ENCODE results near the gene ARHGAP26. TPM values are rescaled to one million over a fixed set of nuclear protein-coding genes. Genes with fewer than 3 reads are reported as not detected.

Gene ARHGAP26
- total RNA-seq, 1 experiment from 2014 or later: 65.5 TPM

DNA sequence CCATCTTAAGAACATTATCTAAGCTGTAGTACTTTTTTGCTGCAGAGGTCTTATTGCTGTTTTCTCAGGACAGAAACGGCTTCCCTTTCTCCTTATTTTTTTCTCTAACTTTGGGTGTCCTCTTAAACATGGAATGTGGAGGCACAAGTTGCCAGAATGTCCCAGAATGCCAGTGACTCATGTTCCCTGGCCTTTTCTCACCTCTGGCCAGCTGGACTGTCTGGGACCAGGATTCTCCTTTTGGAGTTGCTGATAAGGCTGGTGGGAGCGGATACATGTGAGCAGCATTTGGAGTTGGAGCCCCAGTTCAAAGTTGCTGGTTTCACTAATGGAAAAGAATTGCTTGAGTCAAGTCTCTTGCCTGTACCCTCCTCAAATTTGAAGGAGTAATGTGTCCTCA is 112.8 kb downstream of the ARHGAP26 start:
- in situ Hi-C loops (cut with HindIII; ENCODE audit: low pct_unique_long_range_greater_than_20kb, low sequenced_read_pairs): no loop called here
- no peak overlapping the region for H3K27ac ChIP-seq (ENCODE audit: low read length)
- no TSS peak for BruUV-seq (replicated peaks)
- ATAC-seq: no peak
- CTCF ChIA-PET: no interaction called here
- no peaks in the 10 kb centered on the region for H3K36me3 ChIP-seq (ENCODE audit: control insufficient read depth, insufficient read depth, low read length)
- DNase-seq (ENCODE audit: low read depth, low spot score): no peak
- intact Hi-C loops (cut with micrococcal nuclease; ENCODE audit: unreplicated experiment): no loop called here
- no peaks in the 10 kb centered on the region for H3K9me3 ChIP-seq (ENCODE audit: control insufficient read depth, insufficient read depth, low read depth, low read length)
- POLR2A ChIA-PET: no interaction called here
- TF ChIP-seq, protein P1, sequence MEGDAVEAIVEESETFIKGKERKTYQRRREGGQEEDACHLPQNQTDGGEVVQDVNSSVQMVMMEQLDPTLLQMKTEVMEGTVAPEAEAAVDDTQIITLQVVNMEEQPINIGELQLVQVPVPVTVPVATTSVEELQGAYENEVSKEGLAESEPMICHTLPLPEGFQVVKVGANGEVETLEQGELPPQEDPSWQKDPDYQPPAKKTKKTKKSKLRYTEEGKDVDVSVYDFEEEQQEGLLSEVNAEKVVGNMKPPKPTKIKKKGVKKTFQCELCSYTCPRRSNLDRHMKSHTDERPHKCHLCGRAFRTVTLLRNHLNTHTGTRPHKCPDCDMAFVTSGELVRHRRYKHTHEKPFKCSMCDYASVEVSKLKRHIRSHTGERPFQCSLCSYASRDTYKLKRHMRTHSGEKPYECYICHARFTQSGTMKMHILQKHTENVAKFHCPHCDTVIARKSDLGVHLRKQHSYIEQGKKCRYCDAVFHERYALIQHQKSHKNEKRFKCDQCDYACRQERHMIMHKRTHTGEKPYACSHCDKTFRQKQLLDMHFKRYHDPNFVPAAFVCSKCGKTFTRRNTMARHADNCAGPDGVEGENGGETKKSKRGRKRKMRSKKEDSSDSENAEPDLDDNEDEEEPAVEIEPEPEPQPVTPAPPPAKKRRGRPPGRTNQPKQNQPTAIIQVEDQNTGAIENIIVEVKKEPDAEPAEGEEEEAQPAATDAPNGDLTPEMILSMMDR (IDR thresholded peaks at IDR 0.05): no peak
- H3K4me3 ChIP-seq (ENCODE audit: low read depth in 2 of 2, low read length in 2 of 2): no peak overlapping the region
- H3K27me3 ChIP-seq (ENCODE audit: control insufficient read depth, insufficient read depth, low read length): no peaks in the 10 kb centered on the region
- H3K4me1 ChIP-seq (ENCODE audit: control insufficient read depth, insufficient read depth, low read length): peaks cover 26% of the 10 kb centered on the region

DNA sequence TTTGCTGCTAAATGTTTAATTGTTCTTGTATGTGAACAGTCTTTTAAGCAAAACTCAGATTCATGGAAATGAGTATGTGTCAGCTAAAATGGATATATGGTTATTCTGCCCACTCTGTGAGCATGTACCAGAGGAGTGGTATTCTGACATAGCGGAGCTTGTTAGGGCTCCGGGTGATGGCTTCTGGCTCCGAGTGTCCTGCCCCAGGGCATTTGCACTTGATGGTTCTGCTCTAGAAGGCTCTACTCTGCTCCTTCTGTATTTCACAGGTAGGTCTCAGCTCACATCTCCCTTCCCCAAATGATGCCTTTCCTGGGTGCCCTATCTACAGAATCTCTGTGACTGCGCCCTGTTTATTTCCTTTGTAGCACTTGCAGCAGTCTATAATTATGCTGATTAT is 113.3 kb downstream of the ARHGAP26 start:
- H3K27me3 ChIP-seq (ENCODE audit: control insufficient read depth, insufficient read depth, low read length): no peaks in the 10 kb centered on the region
- DNase-seq (ENCODE audit: low read depth, low spot score) (no peak), ATAC-seq (no peak)
- H3K4me1 ChIP-seq (ENCODE audit: control insufficient read depth, insufficient read depth, low read length): peaks cover 25% of the 10 kb centered on the region
- ChIA-PET POLR2A (no interaction called here), CTCF (interaction anchor here (1.6 kb wide), 1 partner anchor 166 kb away, joined by 8 read pairs; no protein-coding TSS in a partner anchor)
- no peaks in the 10 kb centered on the region for H3K36me3 ChIP-seq (ENCODE audit: control insufficient read depth, insufficient read depth, low read length)
- TF ChIP-seq TCF7L2 (IDR thresholded peaks at IDR 0.05; ENCODE audit: low read depth, low read length) (no peak), SIN3A (IDR thresholded peaks at IDR 0.05; ENCODE audit: borderline replicate concordance, insufficient read depth, low read depth, low read length) (no peak), POLR2AphosphoS5 (IDR thresholded peaks at IDR 0.05; ENCODE audit: low read depth, low read length) (no peak)
- TF ChIP-seq, protein P2, sequence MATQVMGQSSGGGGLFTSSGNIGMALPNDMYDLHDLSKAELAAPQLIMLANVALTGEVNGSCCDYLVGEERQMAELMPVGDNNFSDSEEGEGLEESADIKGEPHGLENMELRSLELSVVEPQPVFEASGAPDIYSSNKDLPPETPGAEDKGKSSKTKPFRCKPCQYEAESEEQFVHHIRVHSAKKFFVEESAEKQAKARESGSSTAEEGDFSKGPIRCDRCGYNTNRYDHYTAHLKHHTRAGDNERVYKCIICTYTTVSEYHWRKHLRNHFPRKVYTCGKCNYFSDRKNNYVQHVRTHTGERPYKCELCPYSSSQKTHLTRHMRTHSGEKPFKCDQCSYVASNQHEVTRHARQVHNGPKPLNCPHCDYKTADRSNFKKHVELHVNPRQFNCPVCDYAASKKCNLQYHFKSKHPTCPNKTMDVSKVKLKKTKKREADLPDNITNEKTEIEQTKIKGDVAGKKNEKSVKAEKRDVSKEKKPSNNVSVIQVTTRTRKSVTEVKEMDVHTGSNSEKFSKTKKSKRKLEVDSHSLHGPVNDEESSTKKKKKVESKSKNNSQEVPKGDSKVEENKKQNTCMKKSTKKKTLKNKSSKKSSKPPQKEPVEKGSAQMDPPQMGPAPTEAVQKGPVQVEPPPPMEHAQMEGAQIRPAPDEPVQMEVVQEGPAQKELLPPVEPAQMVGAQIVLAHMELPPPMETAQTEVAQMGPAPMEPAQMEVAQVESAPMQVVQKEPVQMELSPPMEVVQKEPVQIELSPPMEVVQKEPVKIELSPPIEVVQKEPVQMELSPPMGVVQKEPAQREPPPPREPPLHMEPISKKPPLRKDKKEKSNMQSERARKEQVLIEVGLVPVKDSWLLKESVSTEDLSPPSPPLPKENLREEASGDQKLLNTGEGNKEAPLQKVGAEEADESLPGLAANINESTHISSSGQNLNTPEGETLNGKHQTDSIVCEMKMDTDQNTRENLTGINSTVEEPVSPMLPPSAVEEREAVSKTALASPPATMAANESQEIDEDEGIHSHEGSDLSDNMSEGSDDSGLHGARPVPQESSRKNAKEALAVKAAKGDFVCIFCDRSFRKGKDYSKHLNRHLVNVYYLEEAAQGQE (IDR thresholded peaks at IDR 0.05; ENCODE audit: insufficient read depth in 1 of 2, low read depth in 2 of 2, low read length in 1 of 2): no peak
- TF ChIP-seq, protein P1 (IDR thresholded peaks at IDR 0.05): no peak
- H3K4me3 ChIP-seq (ENCODE audit: low read depth in 2 of 2, low read length in 2 of 2): no peak overlapping the region
- BruUV-seq (replicated peaks): no TSS peak
- in situ Hi-C loops (cut with HindIII; ENCODE audit: low pct_unique_long_range_greater_than_20kb, low sequenced_read_pairs): no loop called here
- no peak overlapping the region for H3K27ac ChIP-seq (ENCODE audit: low read length)
- no peaks in the 10 kb centered on the region for H3K9me3 ChIP-seq (ENCODE audit: control insufficient read depth, insufficient read depth, low read depth, low read length)
- intact Hi-C loops (cut with micrococcal nuclease; ENCODE audit: unreplicated experiment): no loop called here

DNA sequence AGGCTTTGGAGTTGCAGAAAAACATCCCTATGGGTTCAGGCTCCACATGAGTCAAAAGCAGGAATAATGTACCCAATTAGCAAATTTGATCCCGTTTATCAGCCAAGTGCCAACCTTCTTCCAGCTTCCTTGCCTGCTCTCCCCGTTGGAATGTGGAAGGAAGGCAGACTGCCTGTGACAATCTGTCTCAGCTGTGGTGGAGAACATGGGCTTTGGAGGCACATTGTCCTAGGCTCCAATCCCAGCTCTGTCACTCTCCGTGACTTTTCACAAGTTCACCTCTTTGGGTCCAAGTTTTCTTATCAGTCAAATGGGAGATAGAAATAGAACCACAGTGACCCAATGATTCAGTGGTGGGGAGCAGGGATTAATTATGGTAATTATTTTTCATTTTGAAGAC is 113.9 kb downstream of the ARHGAP26 start:
- TF ChIP-seq, protein P1 (IDR thresholded peaks at IDR 0.05): no peak
- TF ChIP-seq, protein P2 (IDR thresholded peaks at IDR 0.05; ENCODE audit: insufficient read depth in 1 of 2, low read depth in 2 of 2, low read length in 1 of 2): no peak
- no peak for TF ChIP-seq TCF7L2 (IDR thresholded peaks at IDR 0.05; ENCODE audit: low read depth, low read length)
- TF ChIP-seq SIN3A (IDR thresholded peaks at IDR 0.05; ENCODE audit: borderline replicate concordance, insufficient read depth, low read depth, low read length): no peak
- no peak for TF ChIP-seq POLR2AphosphoS5 (IDR thresholded peaks at IDR 0.05; ENCODE audit: low read depth, low read length)
- Histone ChIP-seq H3K9me3 (ENCODE audit: control insufficient read depth, insufficient read depth, low read depth, low read length) (no peaks in the 10 kb centered on the region), H3K4me3 (ENCODE audit: low read depth in 2 of 2, low read length in 2 of 2) (no peak overlapping the region), H3K4me1 (ENCODE audit: control insufficient read depth, insufficient read depth, low read length) (peaks cover 19% of the 10 kb centered on the region), H3K27me3 (ENCODE audit: control insufficient read depth, insufficient read depth, low read length) (no peaks in the 10 kb centered on the region), H3K27ac (ENCODE audit: low read length) (no peak overlapping the region), H3K36me3 (ENCODE audit: control insufficient read depth, insufficient read depth, low read length) (no peaks in the 10 kb centered on the region)
- TSS peak; percentile 4 for BruUV-seq (replicated peaks)
- intact Hi-C loops (cut with micrococcal nuclease; ENCODE audit: unreplicated experiment): no loop called here
- ATAC-seq (no peak), DNase-seq (ENCODE audit: low read depth, low spot score) (no peak)
- POLR2A ChIA-PET: no interaction called here
- in situ Hi-C loops (cut with HindIII; ENCODE audit: low pct_unique_long_range_greater_than_20kb, low sequenced_read_pairs): no loop called here
- CTCF ChIA-PET: interaction anchor here (1.6 kb wide), 1 partner anchor 167 kb away, joined by 8 read pairs; no protein-coding TSS in a partner anchor
